ENCODE results near the gene SLC2A3. TPM values are rescaled to one million over a fixed set of nuclear protein-coding genes. Genes with fewer than 3 reads are reported as not detected.
"Not testable (repeated sequence)": the region's sequence is repeated elsewhere in the genome, so short reads cannot be mapped to it uniquely, and the experiment has no call there.

The SLC2A3 gene
- total RNA-seq, 1 donor: 91.5 TPM

DNA sequence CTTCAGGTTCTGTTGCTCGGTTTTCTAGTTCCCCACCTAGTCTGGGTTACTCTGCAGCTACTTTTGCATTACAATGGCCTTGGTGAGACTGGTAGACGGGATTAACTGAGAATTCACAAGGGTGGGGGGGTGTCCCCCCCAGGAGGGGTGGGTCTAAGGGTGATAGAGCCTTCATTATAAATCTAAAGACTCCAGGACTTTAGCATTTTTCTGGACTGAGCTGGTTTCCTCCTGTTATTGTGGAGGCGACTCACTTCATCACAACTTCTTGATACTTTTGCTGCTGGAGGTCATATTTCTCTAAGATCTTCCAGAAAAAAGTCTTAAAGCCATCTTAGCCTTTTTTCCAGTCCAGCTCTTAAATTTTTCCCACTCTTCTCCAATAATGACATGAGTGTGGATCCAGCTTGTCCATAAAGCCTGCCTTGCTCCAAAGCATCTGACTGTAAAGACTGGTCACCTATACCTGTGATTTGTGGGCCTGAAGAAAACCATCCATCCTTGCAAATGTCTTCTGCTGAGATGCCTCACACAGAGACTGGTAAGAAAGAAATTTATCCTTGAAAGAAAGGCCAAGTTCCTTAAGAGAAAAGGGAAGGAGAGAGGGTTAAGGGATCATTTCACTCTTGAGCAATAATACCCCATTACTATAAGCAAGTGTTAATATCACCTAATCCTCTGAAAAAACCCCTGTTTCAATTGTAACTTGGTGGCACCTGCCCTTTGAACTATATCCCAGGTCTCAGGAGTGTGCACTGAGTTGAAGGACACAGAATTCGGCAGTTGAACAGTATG is 43.6 kb downstream of the SLC2A3 start:
- H3K4me3 ChIP-seq (ENCODE audit: low read depth, low read length): no peak overlapping the region
- TF ChIP-seq CTCF (IDR thresholded peaks at IDR 0.05; ENCODE audit: insufficient read depth, low read depth, low read length): no peak
- DNase-seq (ENCODE audit: low read depth): no peak

DNA sequence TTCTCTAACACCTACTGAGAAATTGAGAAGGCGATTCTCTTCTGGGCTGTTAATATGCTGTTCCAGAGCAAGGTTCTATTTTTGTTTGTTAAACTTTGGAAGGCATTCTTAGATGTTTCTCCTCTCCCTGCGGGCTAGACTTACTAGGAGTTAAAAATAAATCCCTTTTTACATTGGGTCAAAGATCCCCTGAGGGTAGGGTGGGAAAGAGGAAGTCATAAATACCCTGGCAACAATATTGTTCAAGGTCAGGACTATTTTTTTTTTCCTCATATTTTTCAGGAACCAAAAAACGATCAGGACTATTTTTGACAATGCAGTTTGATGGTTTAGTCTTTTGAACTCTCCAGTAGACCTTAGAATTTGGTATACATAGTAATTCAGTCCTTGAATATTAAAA is 51.3 kb downstream of the SLC2A3 start:
- no peak overlapping the region for H3K4me3 ChIP-seq (ENCODE audit: low read depth, low read length)
- no peak for TF ChIP-seq CTCF (IDR thresholded peaks at IDR 0.05; ENCODE audit: insufficient read depth, low read depth, low read length)
- DNase-seq (ENCODE audit: low read depth): no peak

DNA sequence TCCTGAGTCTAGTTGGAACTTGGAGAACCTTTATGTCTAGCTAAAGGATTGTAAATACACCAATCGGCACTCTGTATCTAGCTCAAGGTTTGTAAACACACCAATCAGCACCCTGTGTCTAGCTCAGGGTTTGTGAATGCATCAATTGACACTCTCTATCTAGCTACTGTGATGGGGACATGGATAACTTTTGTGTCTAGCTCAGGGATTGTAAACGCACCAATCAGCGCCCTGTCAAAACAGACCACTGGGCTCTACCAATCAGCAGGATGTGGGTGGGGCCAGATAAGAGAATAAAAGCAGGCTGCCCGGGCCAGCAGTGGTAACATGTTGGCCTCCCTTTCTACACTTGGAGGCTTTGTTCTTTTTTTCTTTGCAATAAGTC is 54.3 kb downstream of the SLC2A3 start:
- H3K4me3 ChIP-seq (ENCODE audit: low read depth, low read length); DNase-seq (ENCODE audit: low read depth): not testable (repeated sequence)

DNA sequence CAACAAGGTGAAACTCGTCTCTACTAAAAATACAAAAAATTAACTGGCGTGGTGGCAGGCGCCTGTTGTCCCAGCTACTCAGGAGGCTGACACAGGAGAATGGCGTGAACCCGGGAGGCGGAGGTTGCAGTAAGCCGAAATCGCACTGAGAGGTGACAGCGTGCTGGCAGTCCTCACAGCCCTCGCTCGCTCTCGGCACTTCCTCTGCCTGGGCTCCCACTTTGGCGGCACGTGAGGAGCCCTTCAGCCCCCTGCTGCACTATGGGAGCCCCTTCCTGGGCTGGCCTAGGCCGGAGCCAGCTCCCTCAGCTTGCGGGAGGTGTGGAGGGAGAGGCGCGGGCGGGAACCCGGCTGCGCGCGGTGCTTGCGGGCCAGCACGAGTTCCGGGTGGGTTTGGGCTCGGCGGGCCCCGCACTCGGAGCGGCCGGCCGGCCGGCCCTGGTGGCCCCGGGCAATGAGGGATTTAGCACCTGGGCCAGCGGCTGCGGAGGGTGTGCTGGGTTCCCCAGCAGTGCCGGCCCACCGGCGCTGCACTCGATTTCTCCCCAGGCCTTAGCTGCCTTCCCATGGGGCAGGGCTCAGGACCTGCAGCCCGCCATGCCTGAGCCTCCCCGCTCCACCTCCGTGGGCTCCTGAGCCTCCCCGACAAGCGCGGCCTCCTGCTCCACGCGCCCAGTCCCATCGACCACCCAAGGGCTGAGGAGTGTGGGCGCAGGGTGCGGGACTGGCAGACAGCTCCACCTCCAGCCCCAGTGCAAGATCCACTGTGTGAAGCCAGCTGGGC is 54.8 kb downstream of the SLC2A3 start:
- not testable (repeated sequence) for DNase-seq (ENCODE audit: low read depth)

GRCh38 chr12:7879246-7879645 is 56.7 kb downstream of the SLC2A3 start:
- H3K4me3 ChIP-seq (ENCODE audit: low read depth, low read length): no peak overlapping the region
- no peak for TF ChIP-seq CTCF (IDR thresholded peaks at IDR 0.05; ENCODE audit: insufficient read depth, low read depth, low read length)
- DNase-seq (ENCODE audit: low read depth): no peak

More for the DNA sequence above, 54.8 kb downstream of the SLC2A3 start:
- H3K4me3 ChIP-seq (ENCODE audit: low read depth, low read length): not testable (repeated sequence)

GRCh38 chr12:7877420-7877819 is 58.6 kb downstream of the SLC2A3 start:
- no peak for TF ChIP-seq CTCF (IDR thresholded peaks at IDR 0.05; ENCODE audit: insufficient read depth, low read depth, low read length)

GRCh38 chr12:7872566-7873319 is 63.2 kb downstream of the SLC2A3 start, which contains the start of gene SLC2A14:
SLC2A14 (minus strand) TSS chr12:7872915; CDS start chr12:7869880, 3,035 bp downstream.
- TF ChIP-seq CTCF (IDR thresholded peaks at IDR 0.05; ENCODE audit: insufficient read depth, low read depth, low read length): no peak
- no peak for DNase-seq (ENCODE audit: low read depth)
- H3K4me3 ChIP-seq (ENCODE audit: low read depth, low read length): peak within 1 kb of the TSS; percentile 45

More at GRCh38 chr12:7877420-7877819, 58.6 kb downstream of the SLC2A3 start:
- no peak overlapping the region for H3K4me3 ChIP-seq (ENCODE audit: low read depth, low read length)
- DNase-seq (ENCODE audit: low read depth): peak; percentile 54

All from fibroblast of villous mesenchyme (primary cell).